Activated CD4-positive, alpha-beta T cell treated with anti-CD3 and anti-CD28 coated beads for 36 hours (primary cell): Measurements from ENCODE around the gene CALM1. TPM values are rescaled to one million over a fixed set of nuclear protein-coding genes. Genes with fewer than 3 reads are reported as not detected.

Experiments used
- ATAC-seq: fragments of 200-7000 bp; cut with Tn5 transposase; one replicate; pipeline ENCODE4 v1.10.0; 2021; ENCODE audit warnings: mild to moderate bottlenecking, moderate library complexity
- CTCF ChIA-PET: fragments of 350-600 bp; sonication (Branson Sonifier 250); formaldehyde crosslinking; loops from one replicate; lab custom pipeline; 2021; ENCODE audit warnings: antibody characterized with exemption; lab: Charles Lee
- POLR2A ChIA-PET: fragments of 350-600 bp; sonication (Branson Sonifier 250); formaldehyde crosslinking; loops from one replicate; lab custom pipeline; 2021; ENCODE audit warnings: antibody characterized with exemption, inconsistent platforms; lab: Charles Lee
- DNase-seq: peaks from one replicate; pipeline ENCODE4 v3.0.0-alpha.2; 2020
- H3K27ac Mint-ChIP-seq: one replicate; pipeline ENCODE4 v1.8.0; 2021; ENCODE audit warnings: mixed read lengths
- H3K27me3 Mint-ChIP-seq: one replicate; pipeline ENCODE4 v1.8.0; 2021; ENCODE audit warnings: mixed read lengths
- H3K36me3 Mint-ChIP-seq: one replicate; pipeline ENCODE4 v1.8.0; 2021; ENCODE audit warnings: low read depth, mixed read lengths
- H3K4me1 Mint-ChIP-seq: one replicate; pipeline ENCODE4 v1.8.0; 2021; ENCODE audit warnings: mixed read lengths
- H3K4me3 Mint-ChIP-seq: one replicate; pipeline ENCODE4 v1.8.0; 2021; ENCODE audit warnings: mild to moderate bottlenecking, moderate library complexity, mixed read lengths
- H3K9me3 Mint-ChIP-seq: one replicate; pipeline ENCODE4 v1.8.0; 2021; ENCODE audit warnings: low read depth, mixed read lengths
- intact Hi-C, 2 experiments: fragments of 100-400 bp; cut with DNase I in 1 of 2; cut with micrococcal nuclease in 1 of 2; formaldehyde crosslinking; loops; one replicate each; pipeline versions ENCODE4 v1.14.2 to v1.15.1; 2022 to 2024; cut with DNase I, micrococcal nuclease
- total RNA-seq, 2 experiments: library from RNA; stranded (reverse); gene quantifications; one replicate each; pipeline ENCODE4 v1.2.3, GENCODE V29; 2021

CALM1 gene
- total RNA-seq, 2 experiments from 2014 or later, result 510 to 518 TPM

GRCh38 chr14:90440021-90440451 lies 43.2 kb downstream of the CALM1 start:
- POLR2A ChIA-PET, result no interaction called here
- Mint-ChIP-seq H3K27me3 (no peaks in the 10 kb centered on the region), H3K4me3 (no peak overlapping the region), H3K9me3 (no peaks in the 10 kb centered on the region), H3K27ac (no peak overlapping the region), H3K36me3 (no peaks in the 10 kb centered on the region), H3K4me1 (no peaks in the 10 kb centered on the region)
- intact Hi-C loops, result no loop called here
- ATAC-seq, result no peak
- DNase-seq, result no peak
- CTCF ChIA-PET, result no interaction called here

- Mint-ChIP-seq H3K4me3 (no peak overlapping the region), H3K27ac (no peak overlapping the region), H3K9me3 (no peaks in the 10 kb centered on the region), H3K27me3 (no peaks in the 10 kb centered on the region), H3K36me3 (no peaks in the 10 kb centered on the region), H3K4me1 (no peaks in the 10 kb centered on the region)
- ChIA-PET POLR2A (no interaction called here), CTCF (no interaction called here)
- intact Hi-C loops, result no loop called here
- no peak for DNase-seq
- no peak for ATAC-seq
Observed at GRCh38 chr14:90440592-90440991, 43.8 kb downstream of the CALM1 start.

GRCh38 chr14:90442388-90442787 lies 45.6 kb downstream of the CALM1 start:
- no peaks in the 10 kb centered on the region for H3K9me3 Mint-ChIP-seq
- H3K4me3 Mint-ChIP-seq, result no peak overlapping the region
- intact Hi-C loops, result no loop called here
- CTCF ChIA-PET, result interaction anchor here (0.5 kb wide), 1 partner anchor 179 kb away, joined by 3 read pairs; no protein-coding TSS in a partner anchor
- DNase-seq (no peak), ATAC-seq (no peak)
- no peaks in the 10 kb centered on the region for H3K4me1 Mint-ChIP-seq
- H3K27ac Mint-ChIP-seq, result no peak overlapping the region
- POLR2A ChIA-PET, result no interaction called here
- H3K27me3 Mint-ChIP-seq, result peaks cover 2% of the 10 kb centered on the region
- H3K36me3 Mint-ChIP-seq, result no peaks in the 10 kb centered on the region

GRCh38 chr14:90443161-90444076 lies 46.6 kb downstream of the CALM1 start:
- Mint-ChIP-seq H3K27me3 (peaks cover 2% of the 10 kb centered on the region), H3K4me1 (no peaks in the 10 kb centered on the region), H3K4me3 (no peak overlapping the region), H3K27ac (no peak overlapping the region), H3K36me3 (no peaks in the 10 kb centered on the region), H3K9me3 (peaks cover 2% of the 10 kb centered on the region)
- ChIA-PET POLR2A (no interaction called here), CTCF (interaction anchor here (0.6 to 1.0 kb wide), 2 partner anchors 44 to 1294 kb away, joined by 3 read pairs; no protein-coding TSS in a partner anchor)
- ATAC-seq (no peak), DNase-seq (no peak)
- intact Hi-C loops, result no loop called here

GRCh38 chr14:90444077-90444696 lies 47.4 kb downstream of the CALM1 start:
- CTCF ChIA-PET, result interaction anchor here (0.6 kb wide), 2 partner anchors 17 to 1295 kb away, joined by 3 read pairs; no protein-coding TSS in a partner anchor
- peaks cover 2% of the 10 kb centered on the region for H3K27me3 Mint-ChIP-seq
- POLR2A ChIA-PET, result no interaction called here
- DNase-seq (no peak), ATAC-seq (no peak)
- H3K9me3 Mint-ChIP-seq, result peaks cover 2% of the 10 kb centered on the region
- no peak overlapping the region for H3K4me3 Mint-ChIP-seq
- no peaks in the 10 kb centered on the region for H3K36me3 Mint-ChIP-seq
- intact Hi-C loops, result no loop called here
- no peak overlapping the region for H3K27ac Mint-ChIP-seq
- H3K4me1 Mint-ChIP-seq, result no peaks in the 10 kb centered on the region

- no peak for ATAC-seq
- H3K4me3 Mint-ChIP-seq, result no peak overlapping the region
- ChIA-PET POLR2A (no interaction called here), CTCF (no interaction called here)
- H3K36me3 Mint-ChIP-seq, result no peaks in the 10 kb centered on the region
- DNase-seq, result no peak
- no peaks in the 10 kb centered on the region for H3K4me1 Mint-ChIP-seq
- peaks cover 2% of the 10 kb centered on the region for H3K27me3 Mint-ChIP-seq
- intact Hi-C loops, result no loop called here
- H3K9me3 Mint-ChIP-seq, result peaks cover 2% of the 10 kb centered on the region
- H3K27ac Mint-ChIP-seq, result no peak overlapping the region
Observed at GRCh38 chr14:90445011-90445410, 48.2 kb downstream of the CALM1 start.

- Mint-ChIP-seq H3K36me3 (no peaks in the 10 kb centered on the region), H3K9me3 (peaks cover 2% of the 10 kb centered on the region), H3K27me3 (peaks cover 2% of the 10 kb centered on the region), H3K27ac (no peak overlapping the region), H3K4me3 (no peak overlapping the region), H3K4me1 (no peaks in the 10 kb centered on the region)
- CTCF ChIA-PET, result interaction anchor here (1.0 kb wide), 1 partner anchor 10 kb away, joined by 3 read pairs; no protein-coding TSS in a partner anchor
- POLR2A ChIA-PET, result interaction anchor here (0.7 kb wide), 1 partner anchor 47 kb away, joined by 3 read pairs; no protein-coding TSS in a partner anchor
- intact Hi-C loops, result no loop called here
- no peak for ATAC-seq
- no peak for DNase-seq
Observed at GRCh38 chr14:90446405-90446804, 49.6 kb downstream of the CALM1 start.

GRCh38 chr14:90447720-90448497 lies 51.1 kb downstream of the CALM1 start:
- no peak overlapping the region for H3K27ac Mint-ChIP-seq
- H3K27me3 Mint-ChIP-seq, result peaks cover 2% of the 10 kb centered on the region
- peaks cover 6% of the 10 kb centered on the region for H3K4me1 Mint-ChIP-seq
- ATAC-seq, result no peak
- no peaks in the 10 kb centered on the region for H3K36me3 Mint-ChIP-seq
- no peak overlapping the region for H3K4me3 Mint-ChIP-seq
- no peak for DNase-seq
- CTCF ChIA-PET, result interaction anchor here (0.6 to 0.7 kb wide), 3 partner anchors 9 to 384 kb away, joined by 3 to 5 read pairs (median 3); no protein-coding TSS in a partner anchor
- peaks cover 2% of the 10 kb centered on the region for H3K9me3 Mint-ChIP-seq
- POLR2A ChIA-PET, result interaction anchor here (0.6 kb wide), 1 partner anchor 105 kb away, joined by 3 read pairs; no protein-coding TSS in a partner anchor
- intact Hi-C loops, result no loop called here

- no peaks in the 10 kb centered on the region for H3K36me3 Mint-ChIP-seq
- ChIA-PET CTCF (no interaction called here), POLR2A (interaction anchor here (0.6 kb wide), 1 partner anchor 43 kb away, joined by 7 read pairs; no protein-coding TSS in a partner anchor)
- no peak for ATAC-seq
- peaks cover 6% of the 10 kb centered on the region for H3K4me1 Mint-ChIP-seq
- intact Hi-C loops, result no loop called here
- no peak overlapping the region for H3K4me3 Mint-ChIP-seq
- peaks cover 2% of the 10 kb centered on the region for H3K27me3 Mint-ChIP-seq
- H3K27ac Mint-ChIP-seq, result no peak overlapping the region
- peaks cover 2% of the 10 kb centered on the region for H3K9me3 Mint-ChIP-seq
- no peak for DNase-seq
Observed at GRCh38 chr14:90449411-90449810, 52.6 kb downstream of the CALM1 start.

- H3K4me1 Mint-ChIP-seq, result peaks cover 6% of the 10 kb centered on the region
- CTCF ChIA-PET, result no interaction called here
- H3K4me3 Mint-ChIP-seq, result no peak overlapping the region
- no peak overlapping the region for H3K27ac Mint-ChIP-seq
- DNase-seq (no peak), ATAC-seq (no peak)
- H3K36me3 Mint-ChIP-seq, result no peaks in the 10 kb centered on the region
- H3K9me3 Mint-ChIP-seq, result peaks cover 2% of the 10 kb centered on the region
- POLR2A ChIA-PET, result no interaction called here
- peaks cover 2% of the 10 kb centered on the region for H3K27me3 Mint-ChIP-seq
- intact Hi-C loops, result no loop called here
Observed at GRCh38 chr14:90450151-90450550, 53.3 kb downstream of the CALM1 start.

GRCh38 chr14:90450667-90451066 lies 53.8 kb downstream of the CALM1 start:
- H3K9me3 Mint-ChIP-seq, result peaks cover 2% of the 10 kb centered on the region
- no peak overlapping the region for H3K4me3 Mint-ChIP-seq
- DNase-seq (no peak), ATAC-seq (no peak)
- CTCF ChIA-PET, result no interaction called here
- no peaks in the 10 kb centered on the region for H3K36me3 Mint-ChIP-seq
- H3K4me1 Mint-ChIP-seq, result peaks cover 6% of the 10 kb centered on the region
- intact Hi-C loops, result no loop called here
- no peak overlapping the region for H3K27ac Mint-ChIP-seq
- POLR2A ChIA-PET, result no interaction called here
- peaks cover 2% of the 10 kb centered on the region for H3K27me3 Mint-ChIP-seq
